HepG2 (cell line): Measurements from ENCODE around the gene COPS3. TPM values are rescaled to one million over a fixed set of nuclear protein-coding genes. Genes with fewer than 3 reads are reported as not detected.

ENCODE experiments used
- ASH2L ChIP-seq: fragments of 300-600, 200-600 bp; sonication (generic); IDR thresholded peaks from 2 replicates; pipeline ENCODE4 v1.7.0; 2017; ENCODE audit warnings: low read depth, mild to moderate bottlenecking, moderate library complexity, mixed read lengths, low read length; ENCODE audit not compliant: insufficient read length
- MAFK ChIP-seq, 2 experiments: IDR thresholded peaks in 1 of 2; conservative IDR thresholded peaks in 1 of 2; 2 replicates each; pipeline ENCODE4 v1.6.1; 2011; ENCODE audit warnings: improper control_type of control experiment in 2 of 2, low read length in 2 of 2
- MYPOP ChIP-seq: sonication (generic); formaldehyde crosslinking; IDR thresholded peaks from 2 replicates; pipeline ENCODE4 v1.8.1; 2023; ENCODE audit warnings: mild to moderate bottlenecking, moderate library complexity, missing genetic modification reagents
- TRAFD1 ChIP-seq: sonication (generic); formaldehyde crosslinking; IDR thresholded peaks from 2 replicates; pipeline ENCODE4 v1.5.1; 2020; ENCODE audit warnings: missing genetic modification reagents, mild to moderate bottlenecking, borderline replicate concordance
- ZNF124 ChIP-seq: sonication (generic); formaldehyde crosslinking; IDR thresholded peaks from 2 replicates; pipeline ENCODE4 v1.4.0; 2020; ENCODE audit warnings: missing genetic modification reagents
- ZNF281 ChIP-seq: sonication (generic); formaldehyde crosslinking; IDR thresholded peaks from 2 replicates; pipeline ENCODE4 v1.4.0; 2020; ENCODE audit warnings: missing genetic modification reagents, borderline replicate concordance
- polyA plus RNA-seq, 8 experiments: library from polyadenylated mRNA; depleted of rRNA in 3 of 8; stranded (reverse) in 7 of 8; unstranded in 1 of 8; fragments of >200 nt; fragmentation: Illumina TruSeq in 4 of 8; extraction: Trizol in 4 of 8; gene quantifications; 2 replicates each; pipeline versions ENCODE4 v1.2.1 to v1.2.3, GENCODE V29; 2011 to 2016; ENCODE audit warnings: low read depth in 4 of 8, missing spikeins in 1 of 8, mixed read lengths in 1 of 8; ENCODE audit not compliant: insufficient read depth in 1 of 8
- total RNA-seq, 5 experiments: library from RNA; depleted of rRNA; stranded (reverse); fragments of >200 nt; fragmentation: Illumina TruSeq; extraction: Trizol; gene quantifications; 2 replicates each; pipeline ENCODE4 v1.2.3, GENCODE V29; 2016; ENCODE audit warnings: low read depth in 1 of 5
- TF ChIP-seq, protein P1 (sequence below): sonication (generic); formaldehyde crosslinking; IDR thresholded peaks from 2 replicates; pipeline ENCODE4 v1.4.0; 2020; ENCODE audit warnings: mild to moderate bottlenecking, missing genetic modification reagents
- TF ChIP-seq, protein P2 (sequence below): sonication (generic); formaldehyde crosslinking; IDR thresholded peaks from 2 replicates; pipeline ENCODE4 v1.4.0; 2020; ENCODE audit warnings: mild to moderate bottlenecking, missing genetic modification reagents
- TF ChIP-seq, protein P3 (sequence below): sonication (generic); formaldehyde crosslinking; IDR thresholded peaks from 2 replicates; pipeline ENCODE4 v1.5.0; 2020; ENCODE audit warnings: mild to moderate bottlenecking, missing genetic modification reagents, borderline replicate concordance

The COPS3 gene
- total and polyA plus RNA-seq, 2 of the 13 experiments (the other 11 are each of a cell fraction or from before 2014, with no cell fraction given): 46.3 to 103 TPM

GRCh38 chr17:17205368-17206123, 75.5 kb downstream of the COPS3 start (continued):
- TF ChIP-seq, protein P1, sequence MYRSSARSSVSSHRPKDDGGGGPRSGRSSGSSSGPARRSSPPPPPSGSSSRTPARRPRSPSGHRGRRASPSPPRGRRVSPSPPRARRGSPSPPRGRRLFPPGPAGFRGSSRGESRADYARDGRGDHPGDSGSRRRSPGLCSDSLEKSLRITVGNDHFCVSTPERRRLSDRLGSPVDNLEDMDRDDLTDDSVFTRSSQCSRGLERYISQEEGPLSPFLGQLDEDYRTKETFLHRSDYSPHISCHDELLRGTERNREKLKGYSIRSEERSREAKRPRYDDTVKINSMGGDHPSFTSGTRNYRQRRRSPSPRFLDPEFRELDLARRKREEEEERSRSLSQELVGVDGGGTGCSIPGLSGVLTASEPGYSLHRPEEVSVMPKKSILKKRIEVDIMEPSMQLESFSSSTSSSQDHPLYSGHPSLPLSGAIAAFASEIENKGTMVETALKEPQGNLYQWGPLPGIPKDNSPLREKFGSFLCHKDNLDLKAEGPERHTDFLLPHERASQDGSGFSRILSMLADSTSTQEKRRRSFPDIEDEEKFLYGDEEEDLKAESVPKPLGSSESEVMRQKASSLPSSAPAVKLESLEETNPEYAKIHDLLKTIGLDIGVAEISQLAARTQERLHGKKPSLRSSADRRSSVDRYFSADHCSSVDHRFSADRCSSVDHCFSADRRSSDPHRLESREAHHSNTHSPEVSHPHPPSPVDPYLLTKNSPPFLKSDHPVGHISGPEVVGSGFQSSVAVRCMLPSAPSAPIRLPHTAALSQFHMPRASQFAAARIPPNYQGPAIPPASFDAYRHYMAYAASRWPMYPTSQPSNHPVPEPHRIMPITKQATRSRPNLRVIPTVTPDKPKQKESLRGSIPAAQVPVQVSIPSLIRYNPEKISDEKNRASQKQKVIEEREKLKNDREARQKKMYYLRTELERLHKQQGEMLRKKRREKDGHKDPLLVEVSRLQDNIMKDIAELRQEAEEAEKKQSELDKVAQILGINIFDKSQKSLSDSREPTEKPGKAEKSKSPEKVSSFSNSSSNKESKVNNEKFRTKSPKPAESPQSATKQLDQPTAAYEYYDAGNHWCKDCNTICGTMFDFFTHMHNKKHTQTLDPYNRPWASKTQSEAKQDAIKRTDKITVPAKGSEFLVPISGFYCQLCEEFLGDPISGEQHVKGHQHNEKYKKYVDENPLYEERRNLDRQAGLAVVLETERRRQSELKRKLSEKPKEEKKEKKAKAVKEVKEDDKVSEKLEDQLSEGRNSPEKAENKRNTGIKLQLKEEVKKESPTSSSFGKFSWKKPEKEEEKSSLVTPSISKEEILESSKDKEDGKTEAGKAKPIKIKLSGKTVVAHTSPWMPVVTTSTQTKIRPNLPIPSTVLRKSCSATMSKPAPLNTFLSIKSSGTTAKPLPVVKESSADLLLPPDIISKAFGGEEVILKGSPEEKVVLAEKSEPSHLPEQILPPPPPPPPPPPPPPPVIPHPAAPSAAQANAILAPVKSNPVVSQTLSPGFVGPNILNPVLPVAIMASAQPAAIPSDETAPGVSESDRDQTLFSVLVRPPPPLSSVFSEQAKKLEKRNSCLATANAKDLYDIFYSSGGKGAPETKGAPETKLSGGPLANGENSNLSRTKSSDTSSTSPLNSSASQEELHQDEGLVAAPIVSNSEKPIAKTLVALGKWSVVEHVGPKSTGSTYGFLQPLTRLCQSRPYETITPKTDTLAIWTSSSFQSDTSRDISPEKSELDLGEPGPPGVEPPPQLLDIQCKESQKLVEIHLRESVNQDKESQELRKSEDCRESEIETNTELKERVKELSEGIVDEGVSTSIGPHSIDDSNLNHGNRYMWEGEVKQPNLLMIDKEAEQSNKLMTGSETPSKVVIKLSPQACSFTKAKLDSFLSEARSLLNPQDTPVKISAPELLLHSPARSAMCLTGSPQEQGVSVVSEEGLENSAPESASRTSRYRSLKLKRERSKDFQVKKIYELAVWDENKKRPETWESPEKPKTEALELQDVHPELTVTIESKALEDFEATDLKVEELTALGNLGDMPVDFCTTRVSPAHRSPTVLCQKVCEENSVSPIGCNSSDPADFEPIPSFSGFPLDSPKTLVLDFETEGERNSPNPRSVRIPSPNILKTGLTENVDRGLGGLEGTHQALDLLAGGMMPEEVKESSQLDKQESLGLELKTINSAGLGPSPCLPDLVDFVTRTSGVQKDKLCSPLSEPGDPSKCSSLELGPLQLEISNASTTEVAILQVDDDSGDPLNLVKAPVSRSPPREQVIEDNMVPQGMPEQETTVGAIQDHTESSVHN (CRISPR knock-in tag): no peak
- TF ChIP-seq ZNF281 (CRISPR knock-in tag): no peak
- 0 out of 2 replicates have a peak, but pooled peaks have one; percentile 56 for TF ChIP-seq TRAFD1 (CRISPR knock-in tag)
- peak; percentile 10; the same call in 1 of the 2 replicates for TF ChIP-seq MYPOP (CRISPR knock-in tag)
- TF ChIP-seq, protein P2, sequence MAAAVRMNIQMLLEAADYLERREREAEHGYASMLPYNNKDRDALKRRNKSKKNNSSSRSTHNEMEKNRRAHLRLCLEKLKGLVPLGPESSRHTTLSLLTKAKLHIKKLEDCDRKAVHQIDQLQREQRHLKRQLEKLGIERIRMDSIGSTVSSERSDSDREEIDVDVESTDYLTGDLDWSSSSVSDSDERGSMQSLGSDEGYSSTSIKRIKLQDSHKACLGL (CRISPR knock-in tag): no peak
- peak; percentile 47 for TF ChIP-seq ASH2L
- TF ChIP-seq ZNF124: no peak
- TF ChIP-seq, protein P3, sequence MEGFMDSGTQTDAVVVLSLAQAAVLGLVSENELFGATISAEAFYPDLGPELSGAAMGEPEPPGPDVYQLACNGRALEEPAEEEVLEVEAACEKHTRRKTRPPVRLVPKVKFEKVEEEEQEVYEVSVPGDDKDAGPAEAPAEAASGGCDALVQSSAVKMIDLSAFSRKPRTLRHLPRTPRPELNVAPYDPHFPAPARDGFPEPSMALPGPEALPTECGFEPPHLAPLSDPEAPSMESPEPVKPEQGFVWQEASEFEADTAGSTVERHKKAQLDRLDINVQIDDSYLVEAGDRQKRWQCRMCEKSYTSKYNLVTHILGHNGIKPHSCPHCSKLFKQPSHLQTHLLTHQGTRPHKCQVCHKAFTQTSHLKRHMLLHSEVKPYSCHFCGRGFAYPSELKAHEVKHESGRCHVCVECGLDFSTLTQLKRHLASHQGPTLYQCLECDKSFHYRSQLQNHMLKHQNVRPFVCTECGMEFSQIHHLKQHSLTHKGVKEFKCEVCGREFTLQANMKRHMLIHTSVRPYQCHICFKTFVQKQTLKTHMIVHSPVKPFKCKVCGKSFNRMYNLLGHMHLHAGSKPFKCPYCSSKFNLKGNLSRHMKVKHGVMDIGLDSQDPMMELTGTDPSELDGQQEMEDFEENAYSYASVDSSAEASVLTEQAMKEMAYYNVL (CRISPR knock-in tag): no peak; the same call in 1 of the 2 replicates
- TF ChIP-seq MAFK (conservative IDR thresholded peaks at IDR 0.05 in 1 of 2, IDR thresholded peaks at IDR 0.05 in 1 of 2; ENCODE audit: low read length in 2 of 2): no peak
